Measurements from ENCODE around the gene PHF8.

The PHF8 gene

DNA sequence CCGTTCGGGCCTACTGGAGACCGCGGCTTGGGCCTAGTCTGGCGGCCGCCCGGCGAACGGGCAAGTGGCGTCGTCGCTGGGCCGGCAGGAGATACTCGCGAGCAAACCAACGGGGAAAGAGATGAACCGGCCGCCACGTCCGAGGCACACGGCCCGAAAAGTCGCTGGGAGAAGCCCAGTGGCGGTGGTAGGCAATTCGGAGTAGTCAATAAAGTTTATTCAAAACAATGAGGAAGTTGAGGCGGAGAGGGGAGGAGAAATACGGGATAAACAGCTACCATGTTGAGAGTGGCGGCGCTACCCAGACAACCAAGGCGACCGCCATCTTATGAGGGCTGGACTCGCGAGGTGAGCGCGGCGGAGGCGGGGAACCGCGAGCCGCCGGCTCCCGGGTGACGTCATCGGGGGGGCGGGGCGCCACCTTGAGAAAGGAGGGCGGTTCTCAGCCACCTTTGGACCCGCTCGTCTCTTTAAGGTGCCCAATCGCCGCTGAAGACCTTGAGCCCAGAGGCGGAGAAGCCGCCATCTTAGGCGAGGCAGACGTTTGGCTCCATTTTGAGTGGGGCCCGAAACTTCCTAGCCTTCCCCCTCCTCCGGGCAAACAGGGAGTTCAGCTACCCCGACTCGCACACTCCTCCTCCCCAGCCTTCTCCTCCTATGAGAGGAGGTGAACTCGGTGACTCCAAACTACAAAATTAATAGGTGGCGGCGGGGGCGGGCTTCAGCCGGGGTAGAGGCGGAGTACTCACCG is at the start of gene PHF8:
PHF8 (minus strand) TSS at position 348 of the 751 bp plus-strand sequence. CDS start 1,745 bp downstream, outside the sequence.
- peak; percentile 99 for DNase-seq

DNA sequence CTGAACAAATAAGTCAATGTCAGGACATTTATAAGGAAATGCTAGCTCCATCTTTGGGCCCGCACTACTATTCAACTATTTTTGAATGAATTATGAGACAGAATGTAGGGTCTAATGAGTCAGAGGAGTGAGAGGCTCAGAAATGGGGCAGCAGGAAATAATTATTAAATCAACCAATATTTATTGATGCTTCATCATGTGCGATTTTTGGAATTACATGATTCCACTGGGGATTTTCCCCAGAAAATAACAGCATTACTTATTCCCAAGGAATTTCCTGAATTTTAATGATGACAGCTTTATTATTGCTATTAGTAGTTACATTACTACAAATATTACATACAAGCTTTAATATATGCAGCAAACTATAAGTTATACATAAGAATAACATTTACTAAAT is 49.3 kb upstream of the PHF8 start:
- DNase-seq = no peak

DNA sequence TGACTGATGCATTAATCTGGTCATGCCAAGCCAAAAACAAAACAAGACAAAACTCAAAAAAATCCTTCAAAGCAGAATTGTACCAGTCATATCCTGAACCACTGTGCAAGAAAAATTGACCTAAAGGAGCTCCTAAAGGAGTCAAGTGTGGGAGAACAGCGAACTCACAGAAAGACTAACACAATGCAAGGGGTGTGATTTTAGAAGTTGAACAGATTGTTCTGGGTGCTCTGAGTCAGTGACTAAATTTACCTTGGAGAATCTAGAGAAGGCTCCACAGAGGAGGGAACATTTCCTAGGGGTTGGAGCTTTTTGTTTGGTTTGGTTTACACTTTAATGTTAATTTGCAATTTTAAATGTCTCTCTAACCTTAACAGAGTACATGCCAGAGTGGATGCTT is 48.9 kb upstream of the PHF8 start:
- DNase-seq = no peak

DNA sequence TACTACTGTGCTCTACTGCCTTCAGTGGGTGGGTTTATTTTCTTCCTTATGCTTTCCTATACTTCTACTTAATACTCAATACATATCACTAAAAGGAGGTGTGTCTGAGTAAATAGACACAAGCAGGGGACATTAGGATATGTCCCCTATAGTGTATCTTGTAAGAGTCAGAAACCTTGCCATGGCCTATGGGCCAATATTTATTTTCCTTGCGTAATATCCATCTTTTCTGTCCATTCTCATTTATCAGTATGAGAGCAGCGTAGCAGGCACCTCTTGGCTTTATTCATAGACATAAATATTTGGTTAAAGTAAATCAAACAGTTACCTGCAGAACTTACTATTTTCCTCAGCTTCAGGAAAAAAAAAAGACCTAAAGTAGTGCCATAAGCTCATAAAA is 46.6 kb upstream of the PHF8 start:
- DNase-seq = no peak

DNA sequence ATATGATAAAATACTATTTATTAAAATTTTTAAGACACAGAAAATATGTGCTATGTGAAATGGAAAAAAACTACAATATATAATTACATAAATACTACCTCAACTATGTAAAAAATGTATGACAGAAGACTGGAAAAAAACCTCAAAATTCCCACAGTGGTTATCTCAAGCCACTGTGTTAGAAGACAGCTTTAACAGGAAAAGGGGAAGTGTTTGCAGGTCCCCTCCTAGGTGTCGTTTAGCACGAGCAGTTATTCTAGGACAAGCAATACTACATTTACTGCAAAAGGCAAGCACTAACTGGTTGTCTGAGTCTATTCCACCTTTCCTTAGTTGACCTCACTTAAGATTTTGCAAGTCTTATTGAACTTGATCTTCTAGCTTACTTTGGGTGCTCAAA is 44.9 kb upstream of the PHF8 start:
- no peak for DNase-seq

DNA sequence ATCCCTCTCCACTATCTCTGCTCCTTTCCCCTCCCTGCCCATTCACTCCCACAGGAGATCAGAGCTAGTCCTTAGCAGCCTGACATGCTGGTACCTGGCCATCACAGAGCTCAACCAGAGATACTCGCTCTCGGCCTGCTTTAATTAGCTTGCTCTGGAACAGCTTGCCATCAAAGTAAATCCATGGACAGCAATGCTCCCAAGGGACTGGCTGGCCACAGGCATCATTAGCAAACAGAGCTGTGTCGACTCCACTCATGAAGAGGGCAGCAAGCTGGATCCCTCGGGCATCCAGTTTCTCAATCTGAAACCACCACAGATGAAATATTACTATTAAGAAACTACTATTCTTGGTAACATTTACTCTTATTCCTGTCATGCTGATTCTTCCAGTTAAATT is 43.4 kb upstream of the PHF8 start:
- DNase-seq = no peak

DNA sequence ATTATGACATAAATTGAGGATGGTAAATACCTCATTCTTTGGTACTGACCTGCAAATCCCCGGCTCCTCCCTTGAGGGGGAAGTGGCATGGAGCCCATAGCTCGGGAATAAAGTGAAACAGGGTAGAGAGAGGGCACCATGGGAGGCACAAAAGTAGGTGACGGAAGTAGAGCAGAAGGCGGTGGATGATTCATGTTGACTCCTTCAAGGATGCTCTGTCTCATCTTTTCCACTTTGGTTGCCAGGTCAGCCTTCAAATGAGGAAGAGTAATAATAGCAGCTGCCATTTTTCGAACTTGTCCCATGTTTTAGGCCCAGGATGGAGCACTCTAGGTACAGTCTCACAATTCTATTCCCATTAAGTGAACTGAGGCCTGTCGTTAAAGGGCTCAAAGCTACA is 41.4 kb upstream of the PHF8 start:
- no peak for DNase-seq

DNA sequence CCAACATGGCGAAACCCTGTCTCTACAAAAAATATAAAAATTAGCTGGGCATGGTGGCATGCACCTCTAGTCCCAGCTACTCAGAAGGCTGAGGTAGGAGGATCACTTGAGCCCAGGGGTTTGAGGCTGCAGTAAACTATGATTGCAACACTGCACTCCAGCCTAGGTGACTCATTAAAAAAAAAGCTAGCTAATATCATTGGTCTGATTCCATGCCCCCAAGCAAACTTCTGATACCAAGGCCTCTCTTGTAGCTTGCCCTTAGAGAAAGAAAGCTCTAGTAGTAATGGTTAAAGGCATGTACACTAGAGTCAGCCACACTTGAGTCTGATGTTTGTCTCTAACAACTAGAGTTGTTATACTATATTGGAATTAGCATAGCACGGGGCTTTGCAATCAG is 32.6 kb upstream of the PHF8 start:
- no peak for DNase-seq

DNA sequence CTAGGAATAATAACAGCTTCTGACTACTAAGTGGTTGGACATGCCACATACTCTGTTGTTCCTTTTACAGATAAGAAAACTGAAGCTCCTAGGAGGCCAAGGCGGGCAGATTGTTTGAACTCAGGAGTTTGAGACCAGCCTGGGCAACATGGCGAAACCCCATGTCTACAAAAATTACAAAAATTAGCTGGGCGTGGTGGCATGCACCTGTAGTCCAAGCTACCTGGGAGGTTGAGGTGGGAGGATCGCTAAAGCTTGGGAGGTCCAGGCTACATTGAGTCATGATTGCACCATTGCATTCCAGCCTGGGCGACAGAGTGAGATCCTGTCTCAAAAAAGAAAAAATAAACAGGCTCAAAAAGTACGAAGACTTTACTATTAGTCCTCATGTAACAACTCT is 30.6 kb upstream of the PHF8 start:
- no peak for DNase-seq

DNA sequence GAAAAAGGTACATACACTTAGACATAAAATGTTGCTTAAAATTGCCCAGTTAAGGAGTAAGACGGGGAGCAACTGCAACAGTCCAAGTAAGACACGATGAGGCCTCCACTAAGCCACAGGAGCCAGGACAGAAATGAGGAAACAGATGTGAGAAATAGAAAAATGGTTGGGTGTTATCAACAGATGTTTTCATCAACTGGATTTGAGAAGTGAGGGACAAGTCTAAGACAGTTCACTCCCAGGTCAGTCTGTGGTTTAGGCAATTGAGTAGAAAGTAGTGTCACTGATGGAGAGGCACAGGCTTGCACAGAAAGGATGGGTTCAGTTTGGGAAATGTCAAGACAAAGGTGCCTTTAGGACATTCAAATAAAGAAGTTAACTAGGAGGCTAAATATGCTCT is 23.5 kb upstream of the PHF8 start:
- DNase-seq = no peak

DNA sequence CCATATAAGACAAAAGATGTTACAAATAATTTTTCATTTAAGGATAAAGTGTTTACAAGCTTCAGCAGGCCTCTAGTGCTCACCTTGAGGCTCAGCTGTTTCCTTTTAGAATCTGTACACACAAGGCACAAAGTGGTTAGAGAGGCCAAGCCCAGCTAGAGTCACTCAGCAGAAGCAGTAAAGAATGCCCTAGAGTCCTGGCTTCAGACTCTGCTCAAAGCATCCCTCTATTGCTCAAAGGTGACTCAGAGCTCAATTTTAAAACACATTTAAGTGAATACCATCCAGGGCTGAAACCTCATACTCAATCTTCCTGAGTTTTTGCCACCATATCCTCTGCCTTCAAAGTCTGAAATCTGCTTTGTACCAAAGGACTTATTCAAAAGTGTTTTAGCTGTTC is 22.6 kb upstream of the PHF8 start:
- no peak for DNase-seq

DNA sequence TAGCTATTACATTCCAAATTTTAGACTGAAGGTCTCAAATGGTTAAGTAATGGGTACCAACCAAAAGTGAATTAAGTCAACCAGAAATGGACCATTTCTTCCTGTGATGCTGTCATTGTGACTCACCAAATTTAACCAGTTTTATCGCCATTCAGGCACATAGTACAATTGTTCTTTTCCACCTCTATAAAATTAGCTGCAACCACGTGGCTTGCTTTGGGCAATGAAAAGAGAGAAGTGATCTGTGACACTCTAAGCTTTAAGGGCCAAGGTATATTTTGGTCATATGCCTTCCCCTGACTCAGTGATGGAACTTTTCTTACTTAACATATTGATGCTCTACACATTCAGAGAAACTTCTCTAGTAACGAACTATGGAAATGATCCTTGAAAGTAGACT is 20.3 kb upstream of the PHF8 start:
- no peak for DNase-seq

DNA sequence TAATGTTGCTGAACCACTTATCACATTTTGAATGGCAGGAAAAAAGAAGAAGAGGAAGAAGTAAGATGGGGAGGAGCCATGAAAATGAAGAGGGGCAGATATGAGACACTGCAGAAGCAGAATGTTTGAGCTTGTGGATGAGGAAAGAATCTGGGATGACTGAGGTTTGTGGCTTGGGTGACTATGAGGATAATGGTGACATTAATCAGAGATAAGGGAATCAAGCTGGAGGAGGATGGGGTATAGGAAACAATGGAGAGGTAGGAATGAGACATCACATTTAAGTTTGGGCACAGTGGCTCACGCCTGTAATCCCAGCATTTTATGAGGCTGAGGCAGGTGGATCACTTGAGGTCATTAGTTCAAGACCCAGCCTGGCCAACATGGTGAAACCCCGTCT is 19.1 kb upstream of the PHF8 start:
- no peak for DNase-seq

DNA sequence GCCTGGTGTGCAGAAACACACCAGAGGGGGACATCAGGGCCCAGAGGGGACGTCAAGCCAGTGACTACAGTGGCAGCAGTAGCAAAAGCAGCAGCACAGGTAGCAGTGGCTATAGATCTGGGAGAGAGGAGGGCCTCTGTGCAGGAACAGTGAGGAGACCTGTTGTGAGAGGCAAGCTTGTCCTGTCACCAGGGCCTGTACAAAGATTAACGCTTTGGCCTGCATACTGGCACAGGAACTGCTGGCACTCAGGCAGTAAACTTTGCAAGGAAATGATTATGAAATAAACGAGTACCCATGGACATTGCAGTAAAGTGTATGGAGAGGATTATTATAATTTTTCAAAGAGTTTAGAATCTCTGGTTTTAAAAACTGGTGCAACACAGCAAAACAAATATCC is 5.5 kb upstream of the PHF8 start:
- DNase-seq = no peak

DNA sequence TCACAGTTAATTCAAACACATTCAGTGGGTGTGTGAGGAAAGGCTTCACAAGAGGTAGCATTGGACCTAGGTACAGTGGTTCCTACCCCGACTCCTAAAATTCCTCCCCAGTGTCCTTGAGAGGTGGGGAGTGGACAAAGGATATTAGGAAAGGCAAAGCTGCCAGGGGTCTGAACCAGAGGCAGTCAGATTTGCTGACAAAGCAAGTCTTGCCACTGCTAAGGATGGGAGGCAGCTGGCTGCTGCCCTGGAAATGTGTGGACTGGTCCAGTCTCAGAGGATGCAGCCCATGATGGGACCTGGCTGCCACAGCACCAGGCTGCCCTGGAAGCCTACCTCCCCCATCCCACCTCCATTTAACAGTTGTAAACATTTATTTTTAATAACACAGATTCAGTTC is 4.1 kb upstream of the PHF8 start:
- DNase-seq = no peak

DNA sequence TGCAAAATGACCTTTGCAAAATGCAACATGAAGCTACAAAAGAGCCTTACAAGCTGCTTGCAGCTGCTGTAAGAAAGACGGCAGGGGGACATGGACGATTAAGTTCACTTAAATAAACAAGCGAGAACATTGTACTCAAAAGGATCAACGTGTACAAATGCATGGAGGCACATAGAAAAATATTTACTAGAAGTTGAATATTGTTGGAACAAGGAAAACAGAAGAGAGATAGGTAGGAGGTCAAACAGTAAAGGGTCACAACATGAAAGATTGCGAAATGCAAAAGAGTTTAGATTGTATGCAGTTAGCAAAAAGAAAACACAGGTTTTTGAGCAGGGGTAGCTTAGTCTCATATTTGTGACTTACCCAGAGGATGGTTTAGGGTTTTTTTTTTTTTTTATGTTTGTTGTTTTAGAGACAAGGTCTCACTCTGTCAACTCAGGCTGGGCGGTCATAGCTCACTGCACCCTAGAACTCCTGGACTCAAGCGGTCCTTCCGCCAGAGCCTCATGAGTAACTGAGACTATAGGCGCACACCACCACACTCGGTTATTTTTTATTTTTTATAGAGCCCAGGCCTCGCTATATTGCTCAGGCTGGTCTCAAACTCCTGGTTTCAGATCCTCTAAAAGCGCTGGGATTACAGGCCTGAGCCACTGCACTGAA is 1.4 kb upstream of the PHF8 start:
- DNase-seq = peak; percentile 94

DNA sequence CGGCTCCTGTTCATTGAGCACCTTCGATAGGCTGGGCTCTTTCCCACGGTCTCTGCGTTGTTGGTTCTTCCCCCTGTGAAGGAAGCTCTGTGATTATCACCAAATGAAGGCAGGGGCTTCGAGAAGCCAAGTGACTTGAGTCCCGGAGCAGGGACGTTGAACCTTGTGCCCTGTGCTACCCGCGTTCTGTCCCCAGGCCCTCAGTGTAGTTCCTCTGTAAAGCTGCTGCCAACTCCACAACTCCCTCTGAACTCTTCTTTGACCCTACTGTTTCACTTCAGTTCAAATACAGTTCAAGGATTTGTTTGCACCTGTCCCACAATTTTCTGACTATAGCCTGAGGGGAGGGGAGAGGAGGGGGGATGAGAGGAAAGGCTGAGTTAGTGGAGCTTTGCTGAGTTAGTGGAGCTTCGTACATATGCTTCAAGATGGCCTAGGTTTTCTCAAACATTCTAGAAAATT is 635 bp upstream of the PHF8 start:
- DNase-seq = peak; percentile 93

DNA sequence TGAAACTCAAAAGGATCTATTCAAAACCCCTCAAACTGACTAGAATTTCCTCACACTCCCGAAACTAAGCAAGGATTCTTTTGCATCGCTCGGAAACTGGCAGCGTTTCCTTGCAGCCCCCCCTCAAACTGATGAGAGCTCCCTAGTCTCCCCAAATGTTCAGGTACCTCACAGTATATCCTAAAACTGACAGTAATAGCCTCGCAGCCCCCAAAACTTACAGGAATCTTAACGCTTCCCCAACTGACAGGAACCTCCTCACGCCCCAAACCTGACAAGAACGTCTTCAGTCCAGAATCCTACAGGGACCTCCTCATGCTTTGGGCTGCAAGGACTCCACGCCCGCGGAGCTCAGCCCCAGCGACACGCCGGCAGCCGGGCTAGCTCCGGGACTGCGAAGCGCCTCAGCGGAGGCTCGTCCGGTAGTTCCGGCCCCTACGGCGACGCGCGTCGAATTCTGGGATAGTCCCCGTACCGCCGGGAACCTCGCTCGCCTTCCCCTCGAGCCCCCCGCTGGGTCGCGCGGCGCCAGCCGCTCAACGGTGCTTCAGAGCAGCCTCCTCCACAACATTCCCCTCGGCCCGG is 640 bp downstream of the PHF8 start:
- DNase-seq = no peak

DNA sequence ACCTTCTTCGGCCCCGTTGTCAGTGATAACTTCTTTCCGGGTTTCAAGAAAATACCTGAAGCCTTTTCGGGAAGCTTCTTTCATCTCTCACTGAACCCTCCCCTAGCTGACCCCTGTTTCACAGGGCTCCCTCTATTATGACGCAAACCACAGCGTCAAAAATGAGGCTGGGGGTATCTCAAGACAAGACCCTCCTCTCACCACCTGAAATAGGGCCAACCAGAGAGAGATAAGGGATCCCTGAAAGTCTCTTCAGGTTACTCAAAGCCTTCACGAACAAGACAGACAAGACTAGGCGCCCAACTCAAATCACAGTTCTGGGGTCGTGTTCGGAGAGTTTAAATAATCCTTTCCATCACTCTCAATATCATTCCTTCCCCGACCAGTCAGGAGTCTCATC is 1.2 kb downstream of the PHF8 start:
- DNase-seq = no peak

DNA sequence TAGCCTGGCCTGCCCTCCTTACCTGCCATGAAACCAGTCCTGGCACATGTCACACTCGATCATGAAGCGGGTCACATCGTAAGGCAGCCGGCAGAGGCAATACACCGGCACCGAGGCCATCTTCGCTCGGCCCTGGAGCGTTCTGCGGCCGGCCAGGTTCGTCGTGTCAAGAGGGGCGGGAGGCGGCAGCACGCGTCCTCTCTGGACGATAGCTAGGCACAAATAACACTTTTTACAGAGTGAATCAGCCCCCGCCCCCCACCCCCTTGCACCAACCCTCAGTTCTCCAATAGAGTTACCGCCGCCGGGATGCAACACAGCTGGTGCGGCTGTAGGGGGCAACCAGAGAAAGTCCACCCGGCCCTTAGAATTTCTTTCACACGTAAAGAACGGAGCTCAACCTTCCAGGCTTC is 1.7 kb downstream of the PHF8 start:
- DNase-seq = peak; percentile 46

DNA sequence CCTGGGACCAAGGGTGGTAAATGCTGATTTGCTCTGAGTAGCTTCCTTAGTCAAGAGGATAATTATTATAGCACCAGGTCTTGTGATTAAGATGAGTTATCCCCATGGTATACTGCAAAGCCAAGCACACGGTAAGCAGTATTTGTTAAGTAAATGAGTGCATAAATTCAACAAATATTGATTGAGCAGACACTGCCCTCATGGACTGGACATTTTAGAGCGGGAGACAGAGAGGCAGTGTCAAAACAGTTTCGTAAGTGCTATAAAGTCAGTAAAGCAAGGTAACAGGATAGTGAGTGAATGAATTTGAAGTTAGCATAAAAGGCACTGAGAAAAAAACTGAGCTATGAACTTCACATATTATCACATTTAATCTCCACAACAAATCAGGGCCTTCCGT is 13.9 kb downstream of the PHF8 start:
- DNase-seq = no peak

DNA sequence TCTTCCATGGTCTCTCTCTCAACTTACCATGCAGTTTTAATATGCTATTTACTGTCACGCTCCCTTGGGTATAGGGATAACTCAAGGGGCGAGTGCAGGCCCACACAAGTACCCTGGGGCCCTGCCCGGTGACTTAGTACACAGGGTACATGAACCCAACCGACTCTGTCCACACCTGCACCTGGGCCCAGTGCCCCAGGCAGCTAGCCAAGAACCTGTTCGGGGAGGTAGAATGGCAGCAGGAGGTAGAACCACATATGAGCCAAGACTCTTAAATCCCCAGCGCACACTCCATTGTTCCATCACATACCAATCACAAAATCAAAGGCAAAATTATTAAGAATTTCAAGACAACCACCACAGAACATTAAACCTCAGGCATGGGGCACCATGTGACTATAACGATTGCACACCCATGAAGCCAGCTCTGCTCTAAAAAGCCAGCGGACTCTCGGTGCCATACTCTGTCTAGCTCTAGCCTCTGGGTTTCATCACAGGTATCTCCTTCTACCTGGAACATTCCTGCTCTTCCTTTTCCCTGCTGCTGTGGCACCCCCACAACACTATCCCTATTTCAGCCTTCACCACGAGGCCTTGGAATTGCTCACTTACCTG is 14.6 kb downstream of the PHF8 start:
- no peak for DNase-seq

DNA sequence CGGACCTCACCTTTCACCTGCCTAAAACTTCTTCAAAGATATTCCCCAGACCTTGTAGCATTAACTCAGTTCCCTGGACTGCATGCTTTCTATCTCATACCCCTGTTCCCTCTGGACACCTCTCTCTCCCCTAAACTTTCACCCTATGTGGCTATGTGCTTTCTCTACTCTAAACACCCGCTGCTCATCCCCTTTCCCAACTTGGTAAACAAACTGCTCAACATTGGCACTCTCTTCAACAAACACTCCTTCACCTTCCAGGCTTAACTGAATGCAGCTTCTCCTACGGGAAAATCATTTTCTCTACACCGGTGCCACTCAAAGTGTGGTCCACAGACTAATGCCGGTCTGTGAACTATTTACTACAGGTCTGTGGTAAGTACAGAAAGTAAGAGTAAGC is 19.9 kb downstream of the PHF8 start:
- DNase-seq = no peak

Measured in SHP77 treated with DMSO at 0.1 percent for 48 hours (cell line).